Aortic smooth muscle cell (primary cell): ENCODE results near the gene CDK14. TPM values are rescaled to one million over a fixed set of nuclear protein-coding genes. Genes with fewer than 3 reads are reported as not detected.

ENCODE experiments used
- total RNA-seq: library from RNA; depleted of rRNA; stranded (reverse); fragments of >200 nt; gene quantifications from 2 replicates; pipeline ENCODE4 v1.2.3, GENCODE V29; 2014

Gene CDK14
- total RNA-seq, result 35.1 and 49.3 TPM in 2 replicates

DNA sequence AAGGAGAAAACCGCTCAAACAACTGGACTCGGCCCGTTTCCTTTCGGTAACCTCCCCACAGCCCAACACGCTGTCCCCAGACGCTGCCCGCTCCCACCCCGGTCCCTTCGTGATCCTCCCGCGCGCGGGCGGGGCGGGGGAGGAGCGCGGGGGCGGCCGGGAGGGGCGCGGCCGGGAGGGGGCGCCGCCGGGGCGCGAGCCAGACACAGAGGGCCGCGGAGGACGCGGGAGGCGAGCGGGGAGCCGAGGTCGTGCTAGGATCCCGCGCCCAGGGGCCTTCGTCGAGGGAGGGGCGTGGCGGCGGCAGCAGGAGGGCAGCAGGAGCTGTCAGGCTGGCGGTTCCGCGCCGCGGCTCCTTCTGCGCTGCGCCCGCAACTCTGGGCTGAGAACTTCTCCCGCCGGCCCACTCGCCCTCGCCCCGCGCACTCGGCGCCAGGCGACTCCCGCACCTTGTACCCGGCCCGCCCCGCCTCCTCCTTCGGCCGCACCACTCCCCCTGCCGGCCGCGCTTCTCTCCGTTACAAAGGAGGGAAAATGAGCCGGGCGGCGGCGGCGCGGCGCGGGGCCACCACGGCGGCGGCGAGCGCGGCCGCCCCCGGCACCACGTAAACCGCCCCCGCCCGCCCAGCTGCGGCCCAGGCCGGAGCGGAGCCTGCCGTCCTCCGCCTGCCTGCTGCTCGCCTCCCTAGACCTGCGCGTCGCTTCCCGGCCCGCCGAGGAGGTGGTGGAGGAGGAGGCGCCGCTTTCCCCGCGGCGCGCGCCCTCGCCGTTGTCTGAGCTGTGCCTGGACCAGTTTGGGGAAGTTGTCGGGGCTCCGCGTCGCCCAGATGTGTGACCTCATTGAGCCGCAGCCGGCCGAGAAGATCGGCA, at the start of gene CDK14:
Gene CDK14 (plus strand): TSS at position 521 of the 870 bp plus-strand sequence. CDS start 307 bp downstream, at position 828.

Other genes with a start within 250 kb of the CDK14 start
- gene GTPBP10, start 249.6 kb upstream of the CDK14 start, total RNA-seq, result 10.0 and 14.4 TPM in 2 replicates
- gene CLDN12, start 192.9 kb upstream of the CDK14 start, total RNA-seq, result 35.5 and 40.7 TPM in 2 replicates
- gene PTTG1IP2, start 126.7 kb upstream of the CDK14 start, total RNA-seq, result not detected in 2 replicates